NCI-H2029 treated with DMSO at 0.1 percent for 48 hours (cell line): Measurements from ENCODE around the gene PHLDB2.

Experiments
- DNase-seq: peaks from one replicate; lab custom pipeline; 2025; lab: John Stamatoyannopoulos, UW

Gene PHLDB2

DNA sequence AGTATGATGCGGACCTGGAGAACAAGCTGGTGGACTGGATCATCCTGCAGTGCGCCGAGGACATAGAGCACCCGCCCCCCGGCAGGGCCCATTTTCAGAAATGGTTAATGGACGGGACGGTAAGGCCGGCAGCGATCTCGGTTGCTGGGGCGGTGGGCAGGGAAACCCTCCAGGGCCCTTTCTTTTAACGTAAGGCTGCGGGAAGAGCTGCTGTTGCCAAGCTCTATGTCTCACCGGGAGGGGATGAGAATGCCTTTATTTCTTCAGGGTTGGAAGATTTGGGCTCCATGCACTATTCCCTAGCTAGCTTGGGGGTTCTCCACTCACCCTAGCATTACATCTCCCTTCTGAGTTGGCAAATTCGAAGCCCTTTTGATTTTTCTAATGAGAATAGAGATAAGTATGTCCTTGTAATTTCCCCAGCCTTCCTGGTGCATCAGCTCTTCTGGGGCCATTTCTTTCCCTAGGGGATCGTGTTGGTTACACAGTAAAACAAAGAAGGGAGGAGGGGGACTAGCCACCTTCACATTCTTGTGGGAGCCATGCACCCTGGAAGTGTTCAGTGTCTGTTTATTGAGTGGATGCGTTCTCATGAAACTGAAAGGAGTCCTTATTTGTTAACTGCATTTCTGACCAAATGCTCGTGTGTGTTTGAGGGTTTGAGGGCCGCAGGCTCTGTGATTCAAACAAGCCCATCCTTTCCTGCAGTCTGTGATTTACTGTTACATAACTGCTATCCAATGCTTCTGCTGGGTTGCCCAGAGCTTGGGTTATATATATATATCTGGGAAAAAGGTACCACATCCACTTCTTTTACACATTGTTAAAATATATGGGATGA, 140.6 kb downstream of the PHLDB2 start:
- no peak for DNase-seq

DNA sequence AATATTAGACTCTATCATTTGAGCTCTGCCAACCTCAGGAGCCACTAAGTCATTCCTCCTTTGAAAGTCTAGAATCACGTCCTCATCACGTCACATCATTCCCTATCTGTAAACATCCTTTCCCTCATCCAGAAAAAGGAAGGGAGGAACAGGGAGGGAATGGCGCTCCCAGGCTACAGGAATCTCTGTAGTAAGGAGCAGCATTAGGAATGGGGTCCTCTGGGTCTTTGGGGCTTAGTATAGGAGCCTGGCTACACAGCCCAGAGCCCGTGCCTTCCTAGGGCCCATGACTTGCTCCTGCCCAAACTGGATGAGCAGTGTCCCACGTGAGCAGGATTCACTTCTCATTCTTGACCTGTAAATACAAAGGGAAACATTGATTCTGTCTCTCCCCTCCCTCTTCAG, 141.3 kb downstream of the PHLDB2 start:
- no peak for DNase-seq

DNA sequence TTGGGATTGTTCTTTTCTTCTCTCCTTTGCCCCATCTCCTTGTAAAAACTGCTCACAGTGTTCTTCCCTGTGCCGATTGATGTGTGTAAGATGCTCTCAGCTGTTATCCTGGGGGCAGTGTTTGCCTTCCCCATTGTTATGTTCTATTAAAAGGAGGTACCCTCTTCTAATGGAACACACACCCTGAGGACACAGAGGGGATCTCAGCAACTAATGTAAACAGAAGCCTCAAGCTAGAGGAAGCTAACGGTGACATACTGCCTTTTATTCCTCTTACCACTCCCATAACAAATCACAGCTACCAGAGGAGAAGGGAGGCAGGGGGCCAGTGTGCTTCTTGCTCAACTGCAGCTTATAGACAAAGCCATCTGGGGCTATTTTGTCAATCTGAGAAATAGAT, 141.9 kb downstream of the PHLDB2 start:
- no peak for DNase-seq

DNA sequence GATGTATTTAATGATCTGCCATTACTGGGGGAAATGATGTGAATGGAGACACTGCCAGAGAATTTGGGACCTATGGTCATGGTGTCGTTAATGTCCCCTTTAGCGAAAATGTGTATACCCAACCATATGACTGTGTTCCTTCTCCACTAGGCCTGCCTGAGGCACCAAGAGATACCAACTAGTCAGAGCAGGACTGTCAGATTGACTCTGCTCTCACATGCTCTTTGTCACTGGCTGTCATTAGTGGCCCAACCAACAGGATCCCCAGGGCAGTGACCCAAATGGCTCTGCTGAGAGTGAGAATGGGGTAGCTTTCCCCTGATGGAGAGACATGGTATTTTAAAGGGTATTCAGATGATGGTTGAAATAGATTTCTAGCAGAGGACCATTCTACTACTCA, 142.5 kb downstream of the PHLDB2 start:
- DNase-seq = no peak

DNA sequence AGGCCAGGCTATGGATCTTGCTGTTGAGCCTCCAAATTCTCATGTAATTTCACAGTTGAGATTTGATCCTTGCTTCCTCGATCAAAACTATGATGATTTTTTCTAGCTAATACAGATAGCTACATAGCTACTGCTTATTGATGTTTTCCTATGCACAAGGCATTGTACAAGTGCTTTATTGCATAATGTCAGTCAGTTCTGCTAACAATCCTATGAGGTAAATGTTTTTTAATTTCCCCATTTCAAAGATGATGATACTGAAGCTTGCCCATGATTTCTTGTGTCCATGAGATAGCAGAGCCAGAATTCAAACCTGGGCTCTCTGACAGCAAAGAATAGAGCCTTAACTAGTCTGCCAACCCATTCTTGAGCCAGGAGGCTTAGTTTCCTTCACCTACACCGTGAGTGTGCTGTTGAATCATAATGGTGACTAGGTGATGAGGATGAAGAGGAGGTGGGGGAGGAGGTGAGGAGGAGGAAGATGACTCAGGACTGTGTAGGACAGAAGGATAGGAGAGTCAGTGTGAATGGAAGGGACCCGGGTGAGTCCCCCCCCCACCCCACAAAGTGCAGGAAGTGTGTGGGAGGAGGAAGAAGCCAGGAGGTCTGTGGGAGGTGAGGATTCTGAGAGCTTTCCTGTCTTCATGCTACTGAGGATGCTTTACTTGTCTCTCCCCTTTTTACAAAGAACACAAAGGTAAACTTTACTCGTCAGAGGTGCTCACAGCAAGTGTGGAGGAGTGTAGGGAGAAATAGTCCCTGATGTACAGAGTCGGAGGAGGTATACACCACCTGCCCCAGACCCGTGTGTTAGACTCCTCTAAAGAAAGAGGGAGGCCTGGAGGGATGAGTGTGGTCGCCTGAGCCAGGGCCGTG, 143.3 kb downstream of the PHLDB2 start:
- DNase-seq = no peak

DNA sequence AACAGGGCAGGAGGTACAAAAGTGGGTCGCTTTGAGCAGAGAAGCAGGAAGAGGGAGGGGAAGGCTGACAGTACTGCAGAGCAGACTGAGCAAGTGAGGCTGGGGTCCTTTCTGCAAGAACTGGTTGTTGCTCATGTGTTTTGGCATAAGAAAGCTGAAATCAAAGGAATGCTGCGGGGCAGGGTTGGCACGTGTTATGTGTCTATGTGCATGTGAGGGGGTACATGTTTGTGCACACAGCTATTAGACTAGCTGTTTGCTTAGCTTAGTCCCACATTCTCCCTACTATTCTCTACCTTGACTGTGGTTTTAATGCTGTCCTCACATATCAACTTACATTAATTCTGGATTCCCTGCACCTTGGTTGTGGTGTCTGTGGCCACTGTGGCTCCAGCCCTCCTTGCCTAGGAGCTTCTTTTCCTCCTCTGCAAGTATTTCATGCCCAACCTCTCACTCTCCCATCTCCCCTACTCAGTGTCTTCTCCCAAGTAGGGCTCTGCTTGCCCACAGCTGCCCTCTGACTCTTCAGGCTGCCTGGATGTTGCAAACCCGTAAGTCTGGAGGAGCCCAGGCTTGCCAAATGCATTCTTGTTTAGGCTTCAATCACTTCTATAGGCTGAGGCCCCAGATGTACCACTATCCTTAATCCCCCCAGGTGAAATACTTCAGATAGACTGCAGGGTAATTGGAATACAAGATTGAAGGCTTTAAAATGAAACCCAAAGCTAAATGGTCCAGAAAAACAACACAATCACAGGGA, 144.4 kb downstream of the PHLDB2 start:
- DNase-seq = no peak

DNA sequence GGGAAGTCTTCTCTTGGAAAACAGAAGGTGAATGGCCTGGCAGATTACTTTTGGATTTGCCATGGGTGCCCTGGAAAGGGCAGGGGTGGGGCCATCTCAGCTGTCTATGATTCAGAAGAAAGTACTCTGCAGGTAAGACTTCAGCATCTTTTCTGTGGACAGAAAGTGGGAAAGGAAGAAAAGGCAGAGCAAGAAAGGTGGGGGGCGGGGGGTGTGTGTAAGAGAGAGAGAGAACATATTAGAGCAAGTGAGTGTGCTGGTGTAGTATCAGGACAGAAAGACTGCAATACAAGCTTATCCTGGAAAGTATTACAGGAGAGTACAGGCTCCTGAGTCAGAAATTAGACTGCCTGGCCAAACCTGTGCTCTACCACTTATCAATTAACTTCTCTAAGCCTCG, 145.1 kb downstream of the PHLDB2 start:
- DNase-seq = no peak

DNA sequence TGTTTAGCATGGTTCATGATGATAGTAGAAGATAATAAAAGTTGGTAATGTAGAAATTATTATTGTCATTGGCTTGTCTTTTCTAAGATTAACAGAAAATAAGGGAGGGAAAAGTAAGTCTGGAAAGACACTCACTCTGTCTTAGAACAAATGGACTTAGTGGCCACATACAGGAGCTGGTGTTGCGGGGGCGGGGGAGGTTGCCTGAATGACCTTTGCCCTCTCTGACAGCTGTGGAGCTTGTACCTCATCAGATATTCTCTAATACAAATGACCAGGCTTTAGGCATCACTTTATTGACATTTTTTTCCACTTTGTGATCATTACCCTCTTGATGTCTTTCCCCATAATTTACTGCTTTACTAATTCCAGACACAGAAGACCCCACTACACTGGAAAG, 145.6 kb downstream of the PHLDB2 start:
- no peak for DNase-seq

DNA sequence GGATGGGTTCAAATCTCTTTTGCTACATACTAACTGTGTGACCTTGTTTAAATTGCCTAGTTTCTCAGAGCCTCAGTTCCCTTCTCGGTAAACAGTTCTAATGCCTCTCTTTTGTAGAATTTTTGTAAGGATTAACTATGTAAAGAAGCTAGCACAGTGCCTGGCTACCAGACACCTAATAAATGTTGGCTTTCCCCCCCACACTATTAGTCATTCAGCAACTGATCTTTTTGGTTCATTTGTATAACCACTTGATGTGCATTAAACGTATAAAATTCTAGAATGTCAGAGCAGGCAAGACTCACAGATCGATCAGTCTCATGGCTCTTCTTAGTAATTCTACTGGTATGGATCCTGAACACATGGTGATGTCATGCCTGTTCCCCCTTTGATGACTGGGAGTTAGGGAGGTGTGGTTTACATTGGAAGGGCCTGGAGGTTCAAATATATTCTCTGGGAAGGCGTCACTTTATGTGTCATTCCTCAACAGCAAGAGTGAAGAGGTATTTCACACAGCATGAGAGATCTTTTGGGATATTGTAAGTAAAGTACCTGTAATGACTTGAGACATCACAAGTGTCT, 146.1 kb downstream of the PHLDB2 start:
- no peak for DNase-seq

DNA sequence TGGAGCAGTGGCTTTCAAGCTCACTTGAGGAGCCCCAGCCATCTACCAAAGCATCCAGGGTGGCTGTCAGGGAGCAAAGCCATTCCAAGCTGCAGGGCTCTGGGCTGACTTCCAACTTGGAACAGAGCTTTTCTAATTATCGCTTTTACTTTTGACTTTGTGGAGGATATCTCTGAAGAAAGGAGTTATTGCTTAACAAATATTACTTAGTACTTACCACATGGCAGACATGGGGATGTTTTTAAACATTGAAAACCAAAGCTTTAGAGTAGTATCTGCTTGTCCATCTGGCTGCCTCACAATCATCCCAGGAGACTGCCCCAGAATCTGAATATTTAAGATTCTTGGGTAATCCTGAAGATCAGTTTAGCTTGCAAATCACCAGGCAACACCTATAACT, 148.6 kb downstream of the PHLDB2 start:
- DNase-seq = no peak

DNA sequence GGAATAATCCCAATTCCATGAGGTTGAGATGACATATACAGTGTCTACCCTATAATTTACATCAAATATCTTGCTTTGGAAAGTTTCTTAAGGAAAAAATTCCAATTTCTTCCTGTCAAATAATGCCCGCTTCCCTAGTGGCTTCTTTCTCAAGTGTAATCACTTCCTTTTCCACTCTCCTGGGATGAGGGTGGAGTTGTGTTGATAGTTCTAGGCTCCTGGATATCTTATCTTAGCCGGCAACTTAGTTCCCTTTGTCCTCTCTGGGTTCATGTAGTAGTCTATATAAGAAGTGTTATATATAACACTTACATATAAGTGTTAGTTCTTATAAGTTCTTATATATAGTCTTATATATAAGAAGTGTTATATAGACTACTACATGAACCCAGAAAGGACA, 150.6 kb downstream of the PHLDB2 start:
- DNase-seq = no peak

DNA sequence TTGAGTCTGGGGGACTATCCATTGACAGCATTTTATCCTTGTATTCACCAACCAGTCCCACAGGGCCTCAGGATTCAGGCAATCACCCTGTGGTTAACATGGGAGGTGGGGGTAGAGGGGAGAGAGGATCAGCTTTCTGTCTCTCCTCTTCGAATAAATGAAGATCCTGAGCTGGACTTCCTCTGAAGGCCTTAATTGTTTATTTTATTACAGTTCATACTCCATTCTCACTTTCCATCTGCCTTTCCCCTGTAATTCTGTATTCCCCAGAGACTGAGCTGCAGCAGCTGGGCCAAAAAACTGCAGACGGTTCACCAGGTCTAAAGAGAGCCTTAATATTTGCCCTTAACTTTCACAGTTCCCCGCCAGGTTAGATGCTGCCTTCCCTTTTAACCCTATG, 151.6 kb downstream of the PHLDB2 start:
- DNase-seq = no peak

DNA sequence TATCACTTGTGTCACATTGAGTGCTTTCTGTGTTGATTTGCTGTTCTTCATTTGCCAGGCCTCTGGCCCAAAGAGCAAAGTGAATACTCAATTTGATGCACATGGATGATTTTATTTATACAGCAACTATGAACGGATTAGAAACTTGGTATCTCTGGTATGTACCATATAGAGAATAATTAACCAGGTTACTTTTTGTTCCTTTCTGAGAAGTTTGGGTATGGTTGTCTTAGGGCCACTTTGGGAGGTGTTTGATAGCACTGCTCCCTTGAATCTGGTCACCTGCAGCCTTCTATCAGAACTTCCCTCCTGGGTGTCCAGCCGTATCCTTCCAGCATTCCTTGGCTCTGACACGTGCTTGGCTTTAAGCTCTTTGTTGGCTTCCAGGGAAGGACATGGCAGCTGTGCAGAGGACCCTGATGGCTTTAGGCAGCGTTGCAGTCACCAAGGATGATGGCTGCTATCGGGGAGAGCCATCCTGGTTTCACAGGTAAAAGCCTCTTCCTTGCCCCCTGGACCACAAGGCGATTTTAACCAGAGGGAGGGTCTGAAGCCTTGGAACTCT, 152.4 kb downstream of the PHLDB2 start:
- DNase-seq = no peak

DNA sequence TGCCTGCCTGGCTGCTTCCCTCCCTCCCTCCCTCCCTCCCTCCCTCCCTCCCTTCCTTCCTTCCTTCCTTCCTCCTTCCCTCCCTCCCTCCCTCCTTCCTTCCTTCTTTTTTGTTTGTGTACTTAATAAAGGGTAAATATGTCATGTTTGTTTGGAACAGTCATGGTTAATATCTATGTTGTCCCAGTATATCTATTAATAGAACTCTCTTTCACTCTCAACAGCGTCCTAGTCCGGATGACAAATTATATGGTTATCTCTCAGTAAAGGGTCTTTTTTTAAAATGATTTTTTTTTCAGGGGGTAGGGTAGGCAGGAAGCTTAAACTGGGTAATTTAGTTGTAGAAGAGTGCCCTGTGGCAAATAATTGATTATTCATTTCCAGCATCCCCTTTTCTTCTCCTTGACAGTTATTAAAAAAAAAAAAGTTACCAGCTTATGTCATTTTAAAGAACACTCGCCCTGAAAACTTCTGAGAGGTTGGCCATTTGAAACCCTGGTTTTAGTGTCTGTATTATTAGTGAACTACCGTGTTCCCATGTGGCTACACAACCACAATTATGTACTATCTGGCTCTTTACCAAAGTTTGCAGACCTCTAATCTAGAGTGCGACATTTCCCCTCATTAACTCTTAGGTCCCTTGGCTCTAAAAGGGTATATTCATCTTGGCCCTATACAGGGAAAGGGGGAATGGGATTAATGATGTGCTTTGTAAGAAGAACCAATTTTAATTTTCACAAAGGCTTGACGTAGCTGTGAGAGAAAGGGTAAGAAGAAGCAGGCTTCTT, 153.3 kb downstream of the PHLDB2 start:
- DNase-seq = no peak

DNA sequence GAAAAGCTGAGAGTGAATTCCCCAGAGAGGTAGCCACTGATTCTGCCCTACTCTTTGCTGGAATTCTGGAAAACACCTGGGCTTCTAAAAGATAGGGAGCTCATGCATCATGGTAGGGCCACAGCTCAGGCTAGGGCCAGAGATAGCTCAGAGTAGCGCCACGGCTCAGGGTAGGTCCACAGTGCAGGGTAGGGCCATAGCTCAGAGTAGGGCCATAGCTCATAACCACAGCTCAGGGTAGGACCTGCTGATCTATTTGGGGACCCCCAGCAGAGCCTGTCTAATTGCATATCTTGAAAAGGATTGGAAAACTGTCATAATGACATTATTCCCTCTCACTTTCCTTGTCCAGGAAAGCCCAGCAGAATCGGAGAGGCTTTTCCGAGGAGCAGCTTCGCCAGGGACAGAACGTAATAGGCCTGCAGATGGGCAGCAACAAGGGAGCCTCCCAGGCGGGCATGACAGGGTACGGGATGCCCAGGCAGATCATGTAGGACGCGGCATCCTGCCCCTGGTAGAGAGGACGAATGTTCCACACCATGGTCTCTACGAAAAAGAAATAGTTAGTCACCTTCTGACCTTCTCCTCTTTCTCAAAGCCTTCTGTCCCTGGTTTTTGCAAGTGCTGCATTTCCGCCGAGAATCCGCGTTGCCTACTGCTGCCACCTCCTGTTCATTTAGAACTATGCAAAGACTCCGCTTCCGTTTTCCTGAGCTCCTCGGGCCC, 154.2 kb downstream of the PHLDB2 start:
- no peak for DNase-seq

DNA sequence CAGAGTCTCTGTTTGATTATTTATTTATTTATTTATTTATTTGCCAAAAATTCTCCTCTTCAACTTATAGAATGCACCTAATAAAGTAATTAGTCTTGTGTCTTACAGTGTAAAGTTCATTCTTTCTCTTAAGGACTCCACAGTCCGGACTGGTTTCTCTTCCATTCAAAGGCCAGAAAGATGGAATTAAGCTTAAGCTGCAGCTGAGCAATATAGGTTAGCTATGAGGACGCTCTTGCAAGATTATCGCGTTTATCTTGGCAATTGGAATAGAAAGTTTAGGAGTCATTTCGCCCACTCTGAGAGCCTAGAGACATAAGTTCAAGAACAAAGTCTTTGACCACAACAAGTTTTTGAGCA, 154.7 kb downstream of the PHLDB2 start:
- DNase-seq = no peak

DNA sequence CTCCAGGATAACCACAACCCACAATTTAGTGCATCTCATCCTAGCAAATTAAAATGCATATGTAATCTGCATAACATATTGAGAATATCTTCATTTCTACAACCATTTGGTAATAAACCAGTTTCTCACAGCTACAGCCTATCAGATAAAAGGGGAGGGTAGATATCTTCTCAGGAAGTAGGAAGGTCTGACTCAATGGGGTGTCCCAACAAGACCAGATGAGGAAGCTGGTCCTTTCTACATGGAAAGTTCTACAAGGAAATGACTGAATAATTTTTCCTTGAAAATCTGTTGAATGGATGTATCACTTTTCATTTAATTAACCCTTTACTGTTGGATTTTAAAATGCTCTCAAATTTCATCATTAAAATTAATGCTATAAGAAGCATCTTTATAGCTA, 158.0 kb downstream of the PHLDB2 start:
- no peak for DNase-seq

DNA sequence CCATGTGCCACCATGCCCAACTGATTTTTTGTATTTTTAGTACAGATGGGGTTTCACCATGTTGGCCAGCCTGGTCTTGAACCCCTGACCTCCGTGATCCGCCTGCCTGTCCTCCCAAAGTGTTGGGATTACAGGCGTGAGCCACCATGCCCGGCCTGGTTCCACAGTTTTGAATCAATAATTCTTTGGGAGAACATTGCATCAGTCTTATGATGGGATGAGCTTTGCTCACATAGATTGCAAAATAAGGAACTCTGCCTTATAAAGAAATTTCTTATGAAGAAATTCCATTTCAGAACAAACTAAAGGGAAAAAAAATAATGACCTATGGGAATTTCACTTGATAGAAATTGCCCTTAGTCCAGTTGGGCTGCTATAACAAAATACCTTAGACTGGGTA, 159.6 kb downstream of the PHLDB2 start:
- DNase-seq = no peak

DNA sequence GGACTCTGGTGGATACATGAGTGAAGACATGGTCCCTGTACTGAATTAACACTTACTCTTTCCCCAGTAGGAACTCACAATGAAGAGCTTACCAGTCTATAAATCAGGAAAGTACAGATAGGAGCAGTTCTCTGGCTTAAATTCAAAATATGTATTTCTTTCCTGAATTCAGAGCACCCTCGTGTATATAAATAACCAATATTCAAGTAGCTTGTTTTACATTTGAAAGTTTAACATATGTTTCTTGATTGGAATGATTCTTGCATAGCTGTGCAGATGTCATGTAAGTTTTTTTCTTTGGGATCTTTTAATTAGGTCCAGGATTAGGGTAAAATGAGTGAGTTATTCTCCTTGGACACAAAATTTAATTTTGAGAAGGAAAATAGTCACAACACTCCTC, 160.7 kb downstream of the PHLDB2 start:
- DNase-seq = no peak

DNA sequence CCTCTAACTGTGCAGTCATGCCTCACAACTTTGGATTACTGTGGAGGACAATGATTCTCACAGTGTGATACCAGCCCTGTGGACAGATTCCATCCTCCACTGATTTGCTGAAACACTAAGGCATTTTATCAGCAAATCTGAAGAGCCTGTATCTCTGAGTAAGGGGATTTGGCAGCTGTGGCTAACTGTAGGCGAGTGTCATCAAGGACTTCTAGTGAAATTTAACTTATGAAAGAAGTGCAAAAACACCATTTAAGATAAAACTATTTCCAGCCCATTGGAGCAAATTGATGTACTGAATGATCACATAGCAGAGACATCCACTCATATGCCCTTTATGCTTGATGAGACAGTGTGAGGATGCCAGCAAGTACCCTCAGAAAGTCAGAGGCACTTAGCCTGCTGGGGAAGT, 161.6 kb downstream of the PHLDB2 start:
- no peak for DNase-seq
